MM.1S (cell line): ENCODE measurements around the gene HDLBP.

Source experiments
- DNase-seq: peaks from one replicate; pipeline ENCODE4 v3.0.0-alpha.2; 2015
- H2AFZ ChIP-seq: fragments of 300-600 bp; sonication (generic); 2 replicates; pipeline ENCODE4 v1.6.0; 2016; ENCODE audit warnings: antibody characterized with exemption, low read length
- H3F3A ChIP-seq: fragments of 300-600 bp; sonication (generic); 2 replicates; pipeline ENCODE4 v1.6.1; 2016; ENCODE audit warnings: mild to moderate bottlenecking, antibody characterized with exemption, low read length, moderate library complexity, mixed read lengths; ENCODE audit not compliant: insufficient read depth
- H3K27ac ChIP-seq: fragments of 300-600 bp; sonication (generic); 2 replicates; pipeline ENCODE4 v1.5.1; 2016; ENCODE audit warnings: mild to moderate bottlenecking, low read length
- H3K27me3 ChIP-seq: fragments of 300-600 bp; sonication (generic); replicated peaks from 2 replicates; pipeline ENCODE4 v1.6.0; 2016; ENCODE audit warnings: low read length; ENCODE audit not compliant: insufficient read depth
- H3K36me3 ChIP-seq: fragments of 300-600 bp; sonication (generic); replicated peaks from 2 replicates; pipeline ENCODE4 v1.6.1; 2016; ENCODE audit warnings: mild to moderate bottlenecking, low read length, mixed read lengths; ENCODE audit not compliant: insufficient read depth
- H3K4me1 ChIP-seq: fragments of 300-600 bp; sonication (generic); 2 replicates; pipeline ENCODE4 v1.6.1; 2016; ENCODE audit warnings: low read length, mixed read lengths
- H3K4me2 ChIP-seq: fragments of 300-600 bp; sonication (generic); 2 replicates; pipeline ENCODE4 v1.6.0; 2016; ENCODE audit warnings: low read depth, low read length
- H3K4me3 ChIP-seq: fragments of 300-600 bp; sonication (generic); 2 replicates; pipeline ENCODE4 v1.5.1; 2016; ENCODE audit warnings: low read length, mixed read lengths
- H3K79me2 ChIP-seq: fragments of 300-600 bp; sonication (generic); 2 replicates; pipeline ENCODE4 v1.6.1; 2016; ENCODE audit warnings: mixed run types, low read length, mixed read lengths
- H3K9ac ChIP-seq: fragments of 300-600 bp; sonication (generic); 2 replicates; pipeline ENCODE4 v1.6.1; 2016; ENCODE audit warnings: low read length, mixed read lengths
- H3K9me2 ChIP-seq: fragments of 300-600 bp; sonication (generic); replicated peaks from 2 replicates; pipeline ENCODE4 v1.6.1; 2016; ENCODE audit warnings: mild to moderate bottlenecking, low read length, mixed read lengths; ENCODE audit not compliant: insufficient read depth
- H3K9me3 ChIP-seq: fragments of 300-600 bp; sonication (generic); replicated peaks from 2 replicates; pipeline ENCODE4 v1.6.1; 2016; ENCODE audit warnings: mild to moderate bottlenecking, low read length, mixed read lengths; ENCODE audit not compliant: insufficient read depth
- H4K20me1 ChIP-seq: fragments of 300-600 bp; sonication (generic); 2 replicates; pipeline ENCODE4 v1.6.1; 2016; ENCODE audit warnings: mild to moderate bottlenecking, low read length, moderate library complexity, mixed read lengths; ENCODE audit not compliant: insufficient read depth
- CTCF ChIP-seq: fragments of 300-600 bp; sonication (generic); IDR thresholded peaks from 2 replicates; pipeline ENCODE4 v1.5.1; 2016; ENCODE audit warnings: antibody characterized with exemption, low read length, mixed read lengths
- EZH2 ChIP-seq: fragments of 300-600 bp; sonication (generic); optimal IDR thresholded peaks from 2 replicates; pipeline ENCODE3; 2017; ENCODE audit warnings: low read depth, mild to moderate bottlenecking, antibody characterized with exemption, low read length, mixed read lengths
- EZH2phosphoT487 ChIP-seq: fragments of 300-600 bp; sonication (generic); IDR thresholded peaks from 2 replicates; pipeline ENCODE4 v1.6.1; 2018; ENCODE audit warnings: antibody characterized with exemption, low read length

HDLBP gene

GRCh38 chr2:241234962-241235740, 80.3 kb downstream of the HDLBP start:
- H2AFZ ChIP-seq = no peak overlapping the region
- H3K4me3 ChIP-seq = no peak overlapping the region
- no peak overlapping the region for H3K4me2 ChIP-seq
- no peaks in the 10 kb centered on the region for H3K79me2 ChIP-seq
- TF ChIP-seq CTCF (no peak), EZH2phosphoT487 (no peak)
- no peaks in the 10 kb centered on the region for H3K9me2 ChIP-seq
- H3K4me1 ChIP-seq = no peaks in the 10 kb centered on the region
- H3K27ac ChIP-seq = no peak overlapping the region
- H3K9ac ChIP-seq = no peak overlapping the region
- no peaks in the 10 kb centered on the region for H4K20me1 ChIP-seq
- no peaks in the 10 kb centered on the region for H3K27me3 ChIP-seq
- DNase-seq = no peak
- H3K36me3 ChIP-seq = peaks cover 3% of the 10 kb centered on the region; the same call in 1 of the 2 replicates
- H3F3A ChIP-seq = no peaks in the 10 kb centered on the region
- no peaks in the 10 kb centered on the region for H3K9me3 ChIP-seq

- no peak overlapping the region for H3K9ac ChIP-seq
- no peak for DNase-seq
- no peaks in the 10 kb centered on the region for H3F3A ChIP-seq
- H3K4me3 ChIP-seq = no peak overlapping the region
- no peaks in the 10 kb centered on the region for H3K4me1 ChIP-seq
- H3K4me2 ChIP-seq = no peak overlapping the region
- no peaks in the 10 kb centered on the region for H3K79me2 ChIP-seq
- no peak overlapping the region for H3K27ac ChIP-seq
- TF ChIP-seq CTCF = no peak
- no peaks in the 10 kb centered on the region for H3K27me3 ChIP-seq
- H3K36me3 ChIP-seq = no peaks in the 10 kb centered on the region; the same call in 1 of the 2 replicates
- H4K20me1 ChIP-seq = no peaks in the 10 kb centered on the region
- no peaks in the 10 kb centered on the region for H3K9me2 ChIP-seq
- H3K9me3 ChIP-seq = no peaks in the 10 kb centered on the region
- no peak overlapping the region for H2AFZ ChIP-seq
These were observed 81.2 kb downstream of the HDLBP start for GRCh38 chr2:241234066-241234790.

GRCh38 chr2:241232736-241233575, 82.5 kb downstream of the HDLBP start:
- Histone ChIP-seq H3K9me3 (no peaks in the 10 kb centered on the region), H3K36me3 (no peaks in the 10 kb centered on the region; the same call in 1 of the 2 replicates), H4K20me1 (no peaks in the 10 kb centered on the region), H3K27me3 (no peaks in the 10 kb centered on the region), H3K27ac (no peak overlapping the region), H3K4me3 (no peak overlapping the region), H3K9ac (no peak overlapping the region), H3K4me2 (no peak overlapping the region), H2AFZ (no peak overlapping the region), H3K4me1 (no peaks in the 10 kb centered on the region), H3K79me2 (no peaks in the 10 kb centered on the region), H3F3A (no peaks in the 10 kb centered on the region), H3K9me2 (no peaks in the 10 kb centered on the region)
- DNase-seq = no peak
- no peak for TF ChIP-seq EZH2
- TF ChIP-seq CTCF = no peak
- no peak for TF ChIP-seq EZH2phosphoT487
